K562 (cell line): ENCODE measurements around the gene C10orf53. TPM values are rescaled to one million over a fixed set of nuclear protein-coding genes. Genes with fewer than 3 reads are reported as not detected.

Experiments used
- ATAC-seq: fragments of 200-7000 bp; cut with Tn5 transposase; 3 replicates; pipeline ENCODE4 v1.9.1; 2020; ENCODE audit warnings: moderate library complexity
- BruUV-seq: library from RNA; stranded (reverse); fragments of 400-500 nt; replicated peaks from 2 replicates; lab custom pipeline; 2021; lab: Mats Ljungman, UMichigan
- CTCF ChIA-PET: fragments of 300-600 bp; formaldehyde crosslinking; extraction: SDS; loops from one replicate; lab custom pipeline; 2021; ENCODE audit warnings: low intra/inter-chr PET ratio; lab: Yijun Ruan, JAX
- POLR2A ChIA-PET: fragments of 300-600, 350-650 bp; sonication (Branson Sonifier 250); formaldehyde crosslinking; extraction: SDS; loops from one replicate; lab custom pipeline; 2021; ENCODE audit warnings: antibody characterized with exemption, inconsistent platforms; lab: Yijun Ruan, JAX
- DNase-seq, 4 experiments: peaks; one replicate each; pipeline versions ENCODE4 v3.0.0 to v3.0.0-alpha.2; 2011 to 2018; ENCODE audit warnings: low spot score in 3 of 4, mixed read lengths in 3 of 4; ENCODE audit errors: extremely low read depth in 1 of 4
- FAIRE-seq: peaks from 2 replicates; lab custom pipeline; 2011; peaks lifted over from hg19 to GRCh38; lab: Jason Lieb, UNC
- H2AFZ ChIP-seq: 2 replicates; pipeline ENCODE4 v1.6.0; 2011; ENCODE audit warnings: low read depth, low read length, control low read depth, inconsistent platforms
- H3K27ac ChIP-seq: fragments of 200-600 bp; 3 replicates; pipeline ENCODE4 v1.8.0; 2011; ENCODE audit warnings: low read depth, mild to moderate bottlenecking, control low read depth, inconsistent platforms, low read length, moderate library complexity, mixed read lengths; ENCODE audit errors: extremely low read depth
- H3K27me3 ChIP-seq, 2 experiments: fragments of 300-600 bp in 1 of 2; 2 replicates in 1 of 2; 3 replicates in 1 of 2; pipeline versions ENCODE4 v1.6.0 to v1.8.0; 2011; ENCODE audit warnings: inconsistent platforms in 2 of 2, low read length in 2 of 2, mild to moderate bottlenecking in 1 of 2, mixed read lengths in 1 of 2, moderate library complexity in 1 of 2; ENCODE audit not compliant: control insufficient read depth in 2 of 2, insufficient read depth in 2 of 2
- H3K36me3 ChIP-seq: fragments of 300-600 bp; 3 replicates; pipeline ENCODE4 v1.8.0; 2011; ENCODE audit warnings: mild to moderate bottlenecking, low read length, inconsistent platforms; ENCODE audit not compliant: control insufficient read depth, insufficient read depth
- H3K4me1 ChIP-seq, 2 experiments: fragments of 200-600 bp in 1 of 2; replicated peaks in 1 of 2; 2 replicates in 1 of 2; 3 replicates in 1 of 2; pipeline versions ENCODE4 v1.5.1 to v1.8.0; 2011; ENCODE audit warnings: inconsistent platforms in 2 of 2, low read length in 2 of 2, mild to moderate bottlenecking in 1 of 2, mixed read lengths in 1 of 2, moderate library complexity in 1 of 2; ENCODE audit not compliant: control insufficient read depth in 2 of 2, insufficient read depth in 2 of 2
- H3K4me2 ChIP-seq: 2 replicates; pipeline ENCODE4 v1.6.1; 2011; ENCODE audit warnings: low read length, control low read depth, inconsistent platforms, mixed read lengths; ENCODE audit not compliant: insufficient read depth
- H3K4me3 ChIP-seq: fragments of 200-600 bp; sonication (generic), shearing (Covaris generic); 2 replicates; pipeline ENCODE4 v1.5.1; 2016; ENCODE audit warnings: control low read depth, inconsistent platforms
- H3K79me2 ChIP-seq: fragments of 200-600 bp; 3 replicates; pipeline ENCODE4 v1.8.0; 2011; ENCODE audit warnings: low read length, inconsistent platforms; ENCODE audit not compliant: control insufficient read depth, insufficient read depth
- H3K9ac ChIP-seq, 2 experiments: 2 replicates each; pipeline versions ENCODE4 v1.6.0 to v1.6.1; 2011; ENCODE audit warnings: low read depth in 2 of 2, low read length in 2 of 2, control low read depth in 1 of 2, inconsistent platforms in 1 of 2, mild to moderate bottlenecking in 1 of 2, mixed read lengths in 1 of 2; ENCODE audit not compliant: insufficient read depth in 1 of 2
- H3K9me1 ChIP-seq: one replicate; pipeline ENCODE4 v1.6.0; 2011; ENCODE audit warnings: inconsistent platforms, mild to moderate bottlenecking, low read length, moderate library complexity; ENCODE audit not compliant: control insufficient read depth, insufficient read depth
- H3K9me3 ChIP-seq: replicated peaks from 2 replicates; pipeline ENCODE4 v1.5.1; 2011; ENCODE audit warnings: low read depth, low read length, inconsistent platforms; ENCODE audit not compliant: control insufficient read depth, insufficient read depth
- H4K20me1 ChIP-seq: replicated peaks from 2 replicates; pipeline ENCODE4 v1.6.1; 2011; ENCODE audit warnings: low read length, inconsistent platforms, mixed read lengths; ENCODE audit not compliant: control insufficient read depth, insufficient read depth
- BCLAF1 ChIP-seq, 2 experiments: fragments of 450-650 bp in 1 of 2; IDR thresholded peaks; 2 replicates each; pipeline ENCODE4 v1.6.1; 2011 to 2017; ENCODE audit warnings: low read depth in 2 of 2, antibody characterized with exemption in 1 of 2, borderline replicate concordance in 1 of 2, low read length in 1 of 2, mild to moderate bottlenecking in 1 of 2, mixed read lengths in 1 of 2; ENCODE audit not compliant: control insufficient read depth in 1 of 2
- CBX8 ChIP-seq: fragments of 200-600 bp; sonication (generic); IDR thresholded peaks from 2 replicates; pipeline ENCODE4 v1.6.1; 2012; ENCODE audit warnings: borderline replicate concordance, mixed run types, low read depth, mild to moderate bottlenecking, moderate library complexity, mixed read lengths, low read length, control low read depth, inconsistent platforms; ENCODE audit not compliant: poor library complexity, severe bottlenecking; ENCODE audit errors: extremely low read depth
- CREBBP ChIP-seq: IDR thresholded peaks from one replicate; pipeline ENCODE4 v1.6.1; 2012; ENCODE audit warnings: low read depth, mild to moderate bottlenecking, control low read depth, inconsistent platforms, low read length
- DDX20 ChIP-seq: fragments of 450-650 bp; IDR thresholded peaks from 2 replicates; pipeline ENCODE4 v1.6.1; 2016; ENCODE audit warnings: missing genetic modification characterization, low read depth, mild to moderate bottlenecking, missing compliant biosample characterization, moderate library complexity
- EP400 ChIP-seq: fragments of 450-650 bp; IDR thresholded peaks from 2 replicates; pipeline ENCODE4 v1.6.1; 2017; ENCODE audit warnings: antibody characterized with exemption, mild to moderate bottlenecking, moderate library complexity
- LEF1 ChIP-seq: fragments of 450-650 bp; IDR thresholded peaks from 2 replicates; pipeline ENCODE4 v1.6.1; 2016; ENCODE audit warnings: mild to moderate bottlenecking
- NEUROD1 ChIP-seq: fragments of 150-350 bp; IDR thresholded peaks from 2 replicates; pipeline ENCODE4 v1.6.1; 2014; ENCODE audit warnings: borderline replicate concordance, low read length, low read depth; ENCODE audit not compliant: partially characterized antibody
- TFAP4 ChIP-seq: sonication (generic); formaldehyde crosslinking; IDR thresholded peaks from 2 replicates; pipeline ENCODE4 v1.8.0; 2022; ENCODE audit warnings: missing genetic modification reagents, mild to moderate bottlenecking, moderate library complexity, borderline replicate concordance
- THAP12 ChIP-seq: fragments of 250-450 bp; sonication (Bioruptor Pico); IDR thresholded peaks from 2 replicates; pipeline ENCODE4 v1.9.0; 2021; ENCODE audit warnings: mild to moderate bottlenecking, inconsistent platforms
- ZC3H11A ChIP-seq: IDR thresholded peaks from 2 replicates; pipeline ENCODE4 v1.6.1; 2012; ENCODE audit warnings: low read depth, low read length, improper control_type of control experiment
- ZKSCAN8 ChIP-seq: fragments of 200-800 bp; sonication (Bioruptor generic); IDR thresholded peaks from 2 replicates; pipeline ENCODE4 v1.6.1; 2016; ENCODE audit warnings: missing genetic modification characterization, missing compliant biosample characterization
- ZNF561 ChIP-seq: fragments of 450-650 bp; formaldehyde crosslinking; conservative IDR thresholded peaks from 2 replicates; pipeline ENCODE4 v1.4.0; 2020; ENCODE audit warnings: mild to moderate bottlenecking, moderate library complexity
- WGBS: fragments of 100-300 bp; shearing (Covaris generic); methylation state at CpG from one replicate; pipeline ENCODE4 v1.1.6; 2016; ENCODE audit warnings: low coverage, mixed read lengths; ENCODE audit not compliant: insufficient coverage; ENCODE audit errors: missing lambda C conversion rate; 5-methylcytosine and 5-hydroxymethylcytosine counted together
- in situ Hi-C: fragments of 300-500 bp; cut with MboI; formaldehyde crosslinking; loops from 4 replicates; pipeline ENCODE4 v1.15.0; 2018; ENCODE audit warnings: inconsistent platforms, mixed read lengths
- intact Hi-C: fragments of 100-400 bp; cut with micrococcal nuclease; formaldehyde crosslinking; loops from 2 replicates; pipeline ENCODE4 v1.14.2; 2022
- polyA plus RNA-seq, 8 experiments: library from polyadenylated mRNA; depleted of rRNA in 4 of 8; stranded (reverse) in 5 of 8; unstranded in 3 of 8; fragments of >200 nt; fragmentation: Nextera tagmentation in 2 of 8; fragmentation: Illumina TruSeq in 1 of 8; extraction: Ambion mirVana in 2 of 8; extraction: Trizol in 1 of 8; gene quantifications; 2 replicates each; pipeline versions ENCODE4 v1.2.1 to v1.2.3, GENCODE V29; 2011 to 2014; ENCODE audit warnings: inconsistent platforms in 1 of 8, missing spikeins in 1 of 8
- total RNA-seq, 7 experiments: library from RNA; depleted of rRNA in 6 of 7; stranded (reverse); fragments of >200 nt in 6 of 7; fragmentation: Illumina TruSeq in 2 of 7; extraction: Trizol in 2 of 7; gene quantifications; 2 replicates each; pipeline versions ENCODE4 v1.2.1 to v1.2.3, GENCODE V29; 2011 to 2021; ENCODE audit warnings: low replicate concordance in 1 of 7

The C10orf53 gene
- total and polyA plus RNA-seq, 9 of the 15 experiments (the other 6 are each of a cell fraction or from before 2014, with no cell fraction given) = not detected

GRCh38 chr10:49647554-49647953 is 31.9 kb upstream of the C10orf53 start (continued):
- TF ChIP-seq BCLAF1 (IDR thresholded peaks at IDR 0.05; ENCODE audit: borderline replicate concordance in 1 of 2, control insufficient read depth in 1 of 2, low read depth in 2 of 2, low read length in 1 of 2) = no peak
- no peak for TF ChIP-seq CREBBP

GRCh38 chr10:49647985-49648795 is 31.3 kb upstream of the C10orf53 start:
- H2AFZ ChIP-seq = no peak overlapping the region
- H3K79me2 ChIP-seq = no peaks in the 10 kb centered on the region
- ChIA-PET CTCF (no interaction called here), POLR2A (interaction anchor here (1.6 kb wide), 1 partner anchor 8 kb away, joined by 3 read pairs; no protein-coding TSS in a partner anchor)
- no TSS peak for BruUV-seq
- FAIRE-seq (no peak), DNase-seq (no peak), ATAC-seq (no peak)
- no peak overlapping the region for H3K4me2 ChIP-seq
- H3K4me3 ChIP-seq = no peak overlapping the region
- 2% methylated on average over 17 of the region's 18 CpGs for WGBS
- no peaks in the 10 kb centered on the region for H3K9me1 ChIP-seq
- in situ Hi-C loops (no loop called here), intact Hi-C loops (no loop called here)
- H3K9ac ChIP-seq = no peak overlapping the region
- no peaks in the 10 kb centered on the region for H3K9me3 ChIP-seq
- peaks cover 29 to 64% of the 10 kb centered on the region in 2 experiments; a peak in 4 of 5 replicates for H3K27me3 ChIP-seq
- no peak overlapping the region for H3K27ac ChIP-seq
- peaks cover 0 to 7% of the 10 kb centered on the region in 2 experiments; a peak in 1 of 5 replicates for H3K4me1 ChIP-seq
- peaks cover 18% of the 10 kb centered on the region for H4K20me1 ChIP-seq
- no peaks in the 10 kb centered on the region for H3K36me3 ChIP-seq
- TF ChIP-seq CBX8 = no peak
- no peak for TF ChIP-seq DDX20 (tag)
- no peak for TF ChIP-seq ZKSCAN8 (CRISPR knock-in tag)
- TF ChIP-seq TFAP4 (CRISPR knock-in tag) = no peak
- no peak for TF ChIP-seq THAP12
- no peak for TF ChIP-seq ZNF561 (CRISPR knock-in tag)
- no peak for TF ChIP-seq ZC3H11A
- no peak for TF ChIP-seq NEUROD1
- TF ChIP-seq EP400 = no peak
- TF ChIP-seq LEF1 = no peak
